ENCODE results near the gene LDLRAD4.

LDLRAD4 gene

GRCh38 chr18:13313006-13313686 is 94.6 kb downstream of the LDLRAD4 start:
- H3K27ac ChIP-seq, result no peak overlapping the region
- TF ChIP-seq ZFX (IDR thresholded peaks at IDR 0.05) (no peak), CTCF (conservative IDR thresholded peaks at IDR 0.05) (no peak)

- H3K27ac ChIP-seq, result no peak overlapping the region
- TF ChIP-seq CTCF (conservative IDR thresholded peaks at IDR 0.05) (no peak), ZFX (IDR thresholded peaks at IDR 0.05) (no peak)
These were observed 96.4 kb downstream of the LDLRAD4 start for GRCh38 chr18:13315000-13315399.

GRCh38 chr18:13316063-13316462 is 97.5 kb downstream of the LDLRAD4 start:
- no peak overlapping the region for H3K27ac ChIP-seq
- TF ChIP-seq CTCF (conservative IDR thresholded peaks at IDR 0.05) (no peak), ZFX (IDR thresholded peaks at IDR 0.05) (no peak)

GRCh38 chr18:13317801-13318200 is 99.2 kb downstream of the LDLRAD4 start:
- TF ChIP-seq CTCF (conservative IDR thresholded peaks at IDR 0.05), result no peak
- TF ChIP-seq ZFX (IDR thresholded peaks at IDR 0.05), result no peak
- no peak overlapping the region for H3K27ac ChIP-seq

GRCh38 chr18:13318731-13319501 is 100.4 kb downstream of the LDLRAD4 start:
- no peak for TF ChIP-seq ZFX (IDR thresholded peaks at IDR 0.05)
- TF ChIP-seq CTCF (conservative IDR thresholded peaks at IDR 0.05), result no peak
- no peak overlapping the region for H3K27ac ChIP-seq

- H3K27ac ChIP-seq, result no peak overlapping the region
- no peak for TF ChIP-seq ZFX (IDR thresholded peaks at IDR 0.05)
These were observed 101.1 kb downstream of the LDLRAD4 start for GRCh38 chr18:13319629-13320028.

GRCh38 chr18:13320096-13320495 is 101.5 kb downstream of the LDLRAD4 start:
- no peak overlapping the region for H3K27ac ChIP-seq
- TF ChIP-seq CTCF (conservative IDR thresholded peaks at IDR 0.05), result no peak
- no peak for TF ChIP-seq ZFX (IDR thresholded peaks at IDR 0.05)
